Peyer's patch (tissue), 4 donors: Measurements from ENCODE around the gene GPC6.

Experiments used
- CTCF ChIP-seq, 6 experiments: fragments of 450-650 bp in 4 of 6; fragments of 200-600 bp in 2 of 6; sonication (generic) in 1 of 6; IDR thresholded peaks; one replicate each; pipeline ENCODE4 v1.5.1; 2017 to 2019; ENCODE audit warnings: antibody characterized with exemption in 6 of 6, mild to moderate bottlenecking in 3 of 6, moderate library complexity in 1 of 6
- POLR2A ChIP-seq, 2 donors: fragments of 450-650 bp; IDR thresholded peaks; one replicate each; pipeline ENCODE4 v1.5.1; 2017; ENCODE audit warnings: antibody characterized with exemption in 2 of 2, mild to moderate bottlenecking in 2 of 2, moderate library complexity in 2 of 2

- TF ChIP-seq CTCF (IDR thresholded peaks at IDR 0.05) = no peak
- TF ChIP-seq POLR2A (IDR thresholded peaks at IDR 0.05) = no peak
Measured at GRCh38 chr13:93724187-93724586, 497.6 kb downstream of the GPC6 start.
